HG02885 (cell line): ENCODE measurements around the gene HIP1R.
"Not testable (repeated sequence)": the region's sequence is repeated elsewhere in the genome, so short reads cannot be mapped to it uniquely, and the experiment has no call there.

Experiments
- ATAC-seq: cut with Tn5 transposase; IDR thresholded peaks from one replicate; pipeline ENCODE4 v1.9.1; 2021; ENCODE audit warnings: mild to moderate bottlenecking; ENCODE audit not compliant: unreplicated experiment, poor library complexity

Gene HIP1R

DNA sequence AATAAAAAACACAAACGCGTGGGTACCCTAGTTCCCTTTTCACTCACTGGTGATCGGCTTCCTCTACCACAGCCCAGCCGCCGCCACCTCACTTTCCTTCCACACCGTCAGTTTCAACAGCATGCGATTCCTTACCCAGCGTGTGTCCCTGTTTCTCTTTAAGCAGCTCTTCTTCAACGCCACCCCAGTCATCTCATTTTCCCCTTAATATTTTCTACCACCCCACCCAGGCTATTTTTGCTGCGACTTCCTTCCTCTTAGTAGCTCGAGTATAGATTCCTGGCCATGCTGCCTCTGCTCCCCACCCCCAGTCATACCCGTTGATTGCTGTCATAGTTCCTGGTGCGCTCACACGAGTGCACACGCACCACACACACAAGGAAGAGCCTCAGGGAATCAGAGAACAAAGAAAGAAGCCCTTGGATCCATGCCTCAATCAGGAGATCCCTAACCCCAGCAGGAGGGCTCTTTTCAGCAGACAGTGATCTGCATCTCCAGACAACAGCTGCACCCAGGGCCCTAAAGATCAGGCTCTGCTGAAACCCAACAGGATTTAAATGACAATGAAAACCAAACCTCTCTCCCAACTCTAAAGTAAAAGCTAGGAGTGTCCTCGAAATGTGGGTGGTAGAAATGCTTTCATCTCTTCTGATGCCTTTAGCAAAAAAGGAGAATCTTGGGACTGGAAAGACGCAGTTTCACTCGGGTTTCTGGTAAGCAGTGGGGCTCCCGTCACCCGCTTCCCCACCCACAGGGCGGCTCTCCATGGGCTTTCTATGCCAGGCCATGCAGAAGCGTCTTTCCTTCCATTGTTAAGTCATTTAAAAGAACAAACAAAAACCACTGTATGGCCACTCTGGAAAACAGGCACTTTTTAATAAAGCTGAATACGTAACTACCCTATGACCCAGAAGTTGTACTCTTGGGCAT, 36.9 kb downstream of the HIP1R start:
- ATAC-seq = no peak

DNA sequence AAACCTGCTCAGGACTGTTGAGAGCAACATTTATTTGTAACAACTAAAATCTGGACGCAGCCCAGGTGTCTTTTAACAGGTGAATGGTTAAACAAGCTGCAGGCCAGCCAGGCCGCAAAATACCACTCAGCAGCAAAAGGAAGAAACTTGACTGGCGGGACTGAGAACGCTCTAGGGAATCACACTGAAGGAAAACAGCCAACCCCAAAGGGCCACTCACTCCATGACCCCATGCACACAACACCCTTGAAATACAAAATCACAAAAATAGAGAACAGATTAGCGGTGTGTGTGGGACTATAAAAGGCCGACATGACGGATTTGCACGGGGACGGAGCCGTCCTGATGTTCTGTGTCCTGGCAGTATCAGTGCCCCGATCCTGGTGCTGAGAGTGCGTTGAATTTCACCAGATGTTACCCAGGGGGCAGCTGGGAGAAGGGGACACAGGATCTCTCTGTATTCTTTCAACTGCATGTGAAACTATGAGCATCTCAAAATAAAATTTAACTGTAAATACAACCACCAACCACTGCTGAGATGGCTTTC, 37.6 kb downstream of the HIP1R start:
- ATAC-seq = no peak

- ATAC-seq = no peak
Observed at GRCh38 chr12:122873540-122873939, 38.3 kb downstream of the HIP1R start.

DNA sequence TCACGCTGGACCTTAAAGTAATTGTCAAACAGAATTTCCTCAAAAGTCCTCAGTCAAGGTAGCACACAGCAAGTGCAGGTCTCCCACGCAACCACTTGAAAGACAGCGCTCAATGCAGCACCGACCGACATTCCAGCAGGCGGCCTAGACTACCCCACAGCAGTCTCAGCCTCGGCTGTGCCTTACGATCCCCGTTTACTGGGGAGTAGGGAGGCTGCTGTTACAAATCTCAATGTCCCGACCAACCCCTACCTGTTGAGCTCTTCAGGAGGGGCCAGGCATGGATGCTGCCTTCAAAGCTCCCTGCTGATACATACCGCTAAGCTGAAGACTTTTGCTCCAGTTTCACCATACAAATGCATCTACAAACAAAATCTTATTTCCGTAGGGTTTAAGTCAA, 38.8 kb downstream of the HIP1R start:
- no peak for ATAC-seq

DNA sequence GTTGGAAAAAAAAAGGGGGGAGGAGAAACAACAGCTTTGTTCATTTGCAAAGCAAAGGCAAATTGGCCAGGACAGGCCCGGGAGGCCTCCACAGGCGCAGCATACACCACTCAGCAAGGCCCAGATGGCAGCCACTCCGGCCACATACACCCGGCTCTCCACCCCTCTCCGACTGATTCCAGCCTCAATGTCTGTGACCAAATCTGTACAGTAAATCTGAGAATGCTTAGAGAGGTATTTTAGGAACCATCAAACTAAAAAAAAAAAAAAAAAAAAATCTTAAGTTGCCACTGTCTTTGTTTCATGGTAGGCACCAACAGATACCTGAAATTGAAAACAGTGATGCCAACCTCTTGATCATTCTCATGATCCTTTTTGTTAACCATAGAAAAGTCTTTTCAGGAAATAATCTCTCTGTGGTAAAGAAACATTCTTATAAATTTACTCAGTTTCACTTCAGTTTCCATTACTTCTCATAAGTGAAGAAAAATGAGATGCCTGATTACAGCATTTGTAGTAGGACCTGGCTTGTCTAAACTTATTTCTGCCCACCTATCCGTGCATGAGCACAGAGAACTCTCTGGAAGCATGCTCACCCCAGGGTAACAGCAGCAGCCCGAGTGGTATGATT, 40.4 kb downstream of the HIP1R start:
- peak; percentile 69 for ATAC-seq

DNA sequence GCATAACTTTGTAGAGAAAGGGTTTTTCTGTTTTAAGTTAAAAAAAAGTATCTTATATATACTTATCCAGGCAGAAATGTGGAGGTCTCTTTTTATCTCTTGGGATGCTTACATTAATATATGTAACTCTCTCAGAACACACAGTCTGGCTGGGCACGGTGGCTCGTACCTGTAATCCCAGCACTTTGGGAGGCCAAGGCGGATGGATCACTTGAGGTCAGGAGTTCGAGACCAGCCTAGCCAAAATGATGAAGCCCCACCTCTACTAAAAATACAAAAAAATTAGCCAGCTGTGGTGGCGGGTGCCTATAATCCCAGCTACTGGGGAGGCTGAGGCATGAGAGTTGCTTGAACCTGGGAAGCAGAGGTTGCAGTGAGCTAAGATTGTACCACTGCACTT, 41.0 kb downstream of the HIP1R start:
- ATAC-seq = not testable (repeated sequence)

DNA sequence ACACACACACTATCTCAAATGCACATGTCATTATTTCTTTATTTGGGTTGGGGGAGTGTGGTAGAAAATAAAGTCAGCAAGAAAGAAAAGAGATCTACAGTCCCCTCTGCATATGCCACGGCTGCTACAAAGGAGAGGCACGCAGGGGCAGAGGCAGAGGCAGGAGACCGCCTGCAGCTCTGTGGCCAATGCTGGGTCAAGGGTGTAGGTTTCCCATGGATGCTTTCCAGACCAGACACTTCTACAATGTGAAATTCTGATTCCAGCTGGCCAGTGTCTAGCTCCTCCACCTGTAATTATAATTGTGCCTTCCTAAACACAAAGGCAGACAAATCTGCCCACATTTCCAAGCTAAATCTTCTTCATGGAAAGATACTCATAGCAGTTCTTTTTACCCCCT, 41.5 kb downstream of the HIP1R start:
- no peak for ATAC-seq

GRCh38 chr12:122878780-122879612, 43.7 kb downstream of the HIP1R start:
- ATAC-seq = no peak

DNA sequence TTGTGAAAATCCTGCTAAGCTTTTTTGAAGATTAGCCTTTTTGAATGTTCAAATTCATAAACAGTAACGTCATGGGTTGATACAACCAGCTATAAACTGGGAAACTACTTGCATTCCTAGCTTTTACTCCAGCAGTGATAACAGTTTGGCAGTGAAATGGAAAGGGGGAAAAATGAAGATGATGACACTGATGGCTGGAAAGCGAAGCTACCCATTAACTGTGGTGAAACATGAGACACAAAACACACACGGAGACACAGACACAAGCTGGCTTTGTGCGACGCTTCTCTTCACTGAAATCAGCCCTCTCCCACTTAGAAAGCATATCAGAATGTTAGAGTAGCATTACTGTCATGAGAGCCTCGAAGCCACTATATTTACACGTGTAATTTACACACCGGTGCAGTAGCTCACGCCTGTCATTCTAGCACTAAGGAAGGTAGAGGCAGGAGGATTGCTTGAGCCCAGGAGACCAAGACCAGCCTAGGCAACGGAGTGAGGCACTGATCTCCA, 45.0 kb downstream of the HIP1R start:
- no peak for ATAC-seq

DNA sequence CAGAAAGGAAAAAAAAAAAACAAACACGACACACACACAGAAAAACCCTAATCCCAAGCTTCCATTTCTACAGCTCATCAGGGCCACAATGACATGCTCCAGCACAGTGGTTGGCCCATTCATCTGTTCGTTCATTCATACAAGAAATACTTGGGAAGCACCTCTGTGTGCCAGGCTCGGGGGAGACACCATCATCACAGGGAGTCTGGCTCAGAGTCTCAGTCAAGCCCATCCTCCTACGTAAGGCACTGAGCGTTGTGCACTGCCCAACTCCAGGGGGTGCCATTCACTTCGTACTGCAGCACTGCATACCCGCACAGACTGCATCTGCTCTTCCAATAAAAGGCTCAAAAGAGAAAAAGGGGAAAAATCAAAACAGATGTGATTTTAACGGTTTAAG, 45.4 kb downstream of the HIP1R start:
- no peak for ATAC-seq

GRCh38 chr12:122882908-122883558, 47.8 kb downstream of the HIP1R start:
- no peak for ATAC-seq

- no peak for ATAC-seq
Observed at GRCh38 chr12:122884091-122884826, 49.0 kb downstream of the HIP1R start.

GRCh38 chr12:122884860-122885259, 49.6 kb downstream of the HIP1R start:
- ATAC-seq = no peak

DNA sequence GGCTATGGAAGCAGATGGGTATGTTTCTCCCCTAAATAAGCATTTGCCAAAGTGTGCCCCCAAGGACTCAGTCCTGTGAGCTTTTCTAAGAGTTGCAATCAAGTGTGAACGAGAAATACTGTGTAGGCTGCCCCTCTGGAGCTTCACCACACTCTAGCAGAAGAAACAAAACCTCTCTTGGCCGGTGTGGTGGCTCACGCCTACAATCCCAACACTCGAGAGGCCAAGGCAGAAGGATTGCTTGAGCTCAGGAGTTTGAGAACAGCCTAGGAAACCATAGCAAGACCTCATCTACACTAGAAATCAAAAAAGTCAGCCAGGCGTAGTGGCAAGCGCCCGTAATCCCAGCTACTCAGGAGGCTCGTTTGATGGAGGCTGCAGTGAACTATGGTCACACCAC, 50.9 kb downstream of the HIP1R start:
- ATAC-seq = no peak

GRCh38 chr12:122886851-122887818, 51.9 kb downstream of the HIP1R start:
- ATAC-seq = peak; percentile 86

GRCh38 chr12:122887819-122888212, 52.6 kb downstream of the HIP1R start:
- ATAC-seq = no peak

DNA sequence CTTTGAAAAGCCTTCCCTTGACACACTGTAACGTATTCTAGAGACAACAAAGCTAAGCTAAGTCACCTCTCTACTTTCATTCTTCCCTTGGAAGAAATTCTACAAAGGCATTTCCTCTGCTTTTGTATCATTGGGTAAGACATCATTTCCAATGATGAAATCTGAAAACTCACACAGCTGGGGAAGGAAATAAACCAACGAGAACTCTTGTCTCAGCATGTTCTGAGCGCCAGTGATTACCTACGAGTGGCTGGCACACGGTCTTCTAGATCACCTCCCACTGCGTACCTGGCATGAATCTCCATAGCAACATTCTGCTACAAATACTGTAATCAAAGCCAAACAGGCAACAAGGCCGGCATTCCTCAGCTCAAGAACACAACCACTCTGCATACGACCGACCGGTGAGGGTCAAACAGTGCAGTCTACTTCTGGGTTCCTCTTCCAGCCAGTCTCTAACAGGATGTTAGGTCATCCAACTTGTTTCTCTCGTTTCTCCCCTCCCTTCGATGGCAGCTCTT, 53.0 kb downstream of the HIP1R start:
- peak; percentile 47 for ATAC-seq
